Astrocyte of the cerebellum (primary cell): ENCODE data around the gene DSCAM.

Source experiments
- DNase-seq: peaks from one replicate; pipeline ENCODE4 v3.0.0-alpha.2; 2011; ENCODE audit warnings: low read depth
- H3K4me3 ChIP-seq: 2 replicates; pipeline ENCODE4 v1.5.1; 2011; ENCODE audit warnings: mild to moderate bottlenecking, low read depth, low read length, moderate library complexity
- CTCF ChIP-seq: IDR thresholded peaks from 2 replicates; pipeline ENCODE4 v1.5.1; 2012; ENCODE audit warnings: low read length, low read depth, moderate library complexity, mild to moderate bottlenecking; ENCODE audit errors: missing control alignments
- in situ Hi-C: cut with HindIII; loops from 2 replicates; pipeline ENCODE4 v1.10.0; 2017; ENCODE audit warnings: low sequenced_read_pairs

DSCAM gene

GRCh38 chr21:40647706-40648105, 199.3 kb downstream of the DSCAM start:
- TF ChIP-seq CTCF: no peak
- in situ Hi-C loops: no loop called here
- H3K4me3 ChIP-seq: no peak overlapping the region
- no peak for DNase-seq

DNA sequence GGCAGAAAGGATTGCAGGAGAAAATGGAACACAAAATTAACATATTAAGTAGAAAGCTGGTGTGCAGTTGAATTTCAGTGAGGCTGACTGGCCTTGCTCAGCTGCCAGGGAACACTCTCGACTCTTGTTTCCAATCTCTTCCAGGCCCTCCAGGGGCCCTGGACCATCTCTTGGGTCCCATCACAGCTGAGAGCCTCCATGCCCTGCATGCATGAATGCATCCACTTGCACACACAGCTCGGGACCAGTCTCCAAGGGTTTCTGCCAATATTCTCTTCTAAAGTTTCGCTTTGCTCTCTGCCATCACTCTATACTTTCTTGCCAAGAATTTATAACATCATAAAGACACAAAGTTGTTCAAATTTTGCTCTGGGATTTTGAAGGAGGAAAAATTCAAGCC, 200.3 kb downstream of the DSCAM start:
- H3K4me3 ChIP-seq: no peak overlapping the region
- TF ChIP-seq CTCF: no peak
- in situ Hi-C loops: no loop called here
- DNase-seq: no peak

DNA sequence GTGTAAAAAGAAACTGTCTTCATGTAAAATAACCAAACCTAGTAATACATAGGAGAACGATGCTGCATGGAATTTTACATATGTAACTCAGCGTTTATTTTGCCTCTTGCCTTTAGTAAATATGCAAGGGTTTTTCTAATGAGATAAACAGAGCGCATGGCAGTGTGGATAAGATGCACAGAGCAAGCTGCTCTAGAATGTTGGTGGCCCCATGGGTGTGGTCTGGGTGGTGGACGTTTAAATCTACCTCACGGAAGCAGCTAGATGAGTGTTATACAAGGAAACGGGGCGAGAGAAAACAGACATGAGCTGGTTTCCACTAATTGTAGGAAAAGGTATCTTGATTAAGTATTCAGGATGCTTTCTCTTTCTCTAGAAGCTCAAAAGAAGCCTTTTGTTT, 205.9 kb downstream of the DSCAM start:
- in situ Hi-C loops: no loop called here
- no peak overlapping the region for H3K4me3 ChIP-seq
- DNase-seq: no peak
- no peak for TF ChIP-seq CTCF

- no peak for DNase-seq
- in situ Hi-C loops: no loop called here
- TF ChIP-seq CTCF: no peak
- no peak overlapping the region for H3K4me3 ChIP-seq
These were observed 206.6 kb downstream of the DSCAM start for GRCh38 chr21:40640266-40640789.

- in situ Hi-C loops: no loop called here
- no peak overlapping the region for H3K4me3 ChIP-seq
- TF ChIP-seq CTCF: no peak
- no peak for DNase-seq
These were observed 207.3 kb downstream of the DSCAM start for GRCh38 chr21:40639616-40640194.

DNA sequence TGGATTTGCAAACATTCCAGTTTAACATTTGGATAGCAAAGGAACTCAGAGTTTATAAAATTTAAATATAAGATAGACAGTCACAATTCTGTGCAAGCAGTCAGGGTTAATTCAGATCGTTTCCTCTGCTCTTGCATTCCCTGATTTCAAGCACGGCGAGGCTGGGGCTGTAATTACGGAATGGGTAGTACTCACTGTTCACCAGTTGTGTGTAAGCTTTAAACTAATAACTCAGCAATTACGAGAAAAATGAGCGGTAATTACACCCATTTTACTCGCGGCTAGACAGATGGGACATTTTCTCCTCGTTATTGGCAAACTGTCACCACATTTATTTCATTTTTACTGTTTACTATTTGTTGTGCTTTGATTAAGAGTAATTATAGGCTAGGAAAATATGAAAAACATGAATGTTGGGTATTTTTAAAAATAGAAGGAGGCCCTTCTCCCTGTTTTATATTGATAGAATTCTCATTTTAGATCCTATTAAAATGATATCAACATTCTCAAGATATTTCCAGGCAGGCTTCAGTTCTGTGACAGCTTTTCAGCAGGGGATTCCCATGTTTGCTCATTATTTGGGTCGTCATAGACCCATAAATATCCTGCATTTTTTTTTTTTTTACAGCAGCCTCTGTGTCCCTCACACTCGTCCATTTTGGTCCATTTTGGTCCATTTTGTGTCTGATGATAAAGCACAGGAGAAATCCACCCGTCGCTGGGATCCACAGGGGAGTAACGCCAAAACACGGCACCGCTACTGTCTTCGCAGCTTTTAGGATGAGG, 208.3 kb downstream of the DSCAM start:
- DNase-seq: no peak
- in situ Hi-C loops: no loop called here
- H3K4me3 ChIP-seq: no peak overlapping the region
- no peak for TF ChIP-seq CTCF
